Measurements from ENCODE around the gene CFD.

The CFD gene

DNA sequence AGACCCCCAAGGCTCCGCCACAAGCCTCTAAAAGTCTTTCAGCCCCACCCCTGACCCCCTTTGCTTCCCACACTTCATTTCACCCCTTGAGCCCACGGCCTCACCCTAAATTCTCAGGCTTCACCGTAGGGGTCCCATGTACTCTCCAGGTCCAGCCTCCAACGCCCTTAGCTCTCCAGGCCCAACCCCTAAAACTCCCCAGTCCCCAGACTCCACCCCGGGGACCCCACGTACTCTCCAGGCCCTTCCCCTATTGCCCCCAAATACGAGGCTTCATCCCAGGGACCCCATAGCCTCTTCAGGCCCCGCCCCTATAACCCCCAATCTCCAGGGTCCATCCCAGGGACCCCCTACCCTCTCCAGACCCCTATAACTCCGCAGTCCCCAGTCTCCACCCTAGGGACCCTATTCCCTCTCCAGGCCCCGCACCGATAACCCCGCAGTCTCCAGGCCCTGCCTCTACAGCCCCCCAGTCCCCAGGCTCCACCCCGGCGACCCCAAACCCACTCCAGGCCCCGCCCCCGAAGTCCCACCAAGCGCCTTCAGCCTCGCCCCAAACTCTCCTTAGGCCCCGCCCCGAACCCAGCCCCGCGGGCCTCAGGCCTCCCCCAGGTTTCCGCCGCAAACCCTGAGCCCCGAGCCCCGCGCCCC, 32.9 kb downstream of the CFD start:
- ChIA-PET CTCF (interaction anchor here (1.0 to 1.8 kb wide), 3 partner anchors 15 to 36 kb away, joined by 3 to 8 read pairs (median 3); no protein-coding TSS in a partner anchor), POLR2A (interaction anchor here (2.1 kb wide), 1 partner anchor 13 kb away, joined by 7 read pairs; no protein-coding TSS in a partner anchor)
- H3K4me3 ChIP-seq (ENCODE audit: low read depth, low read length): peak overlapping the region; percentile 80
- TF ChIP-seq, protein P1, sequence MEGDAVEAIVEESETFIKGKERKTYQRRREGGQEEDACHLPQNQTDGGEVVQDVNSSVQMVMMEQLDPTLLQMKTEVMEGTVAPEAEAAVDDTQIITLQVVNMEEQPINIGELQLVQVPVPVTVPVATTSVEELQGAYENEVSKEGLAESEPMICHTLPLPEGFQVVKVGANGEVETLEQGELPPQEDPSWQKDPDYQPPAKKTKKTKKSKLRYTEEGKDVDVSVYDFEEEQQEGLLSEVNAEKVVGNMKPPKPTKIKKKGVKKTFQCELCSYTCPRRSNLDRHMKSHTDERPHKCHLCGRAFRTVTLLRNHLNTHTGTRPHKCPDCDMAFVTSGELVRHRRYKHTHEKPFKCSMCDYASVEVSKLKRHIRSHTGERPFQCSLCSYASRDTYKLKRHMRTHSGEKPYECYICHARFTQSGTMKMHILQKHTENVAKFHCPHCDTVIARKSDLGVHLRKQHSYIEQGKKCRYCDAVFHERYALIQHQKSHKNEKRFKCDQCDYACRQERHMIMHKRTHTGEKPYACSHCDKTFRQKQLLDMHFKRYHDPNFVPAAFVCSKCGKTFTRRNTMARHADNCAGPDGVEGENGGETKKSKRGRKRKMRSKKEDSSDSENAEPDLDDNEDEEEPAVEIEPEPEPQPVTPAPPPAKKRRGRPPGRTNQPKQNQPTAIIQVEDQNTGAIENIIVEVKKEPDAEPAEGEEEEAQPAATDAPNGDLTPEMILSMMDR (IDR thresholded peaks at IDR 0.05; ENCODE audit: insufficient read depth, low read length, missing control alignments): no peak
- no peak for DNase-seq (ENCODE audit: low read depth, low spot score)

DNA sequence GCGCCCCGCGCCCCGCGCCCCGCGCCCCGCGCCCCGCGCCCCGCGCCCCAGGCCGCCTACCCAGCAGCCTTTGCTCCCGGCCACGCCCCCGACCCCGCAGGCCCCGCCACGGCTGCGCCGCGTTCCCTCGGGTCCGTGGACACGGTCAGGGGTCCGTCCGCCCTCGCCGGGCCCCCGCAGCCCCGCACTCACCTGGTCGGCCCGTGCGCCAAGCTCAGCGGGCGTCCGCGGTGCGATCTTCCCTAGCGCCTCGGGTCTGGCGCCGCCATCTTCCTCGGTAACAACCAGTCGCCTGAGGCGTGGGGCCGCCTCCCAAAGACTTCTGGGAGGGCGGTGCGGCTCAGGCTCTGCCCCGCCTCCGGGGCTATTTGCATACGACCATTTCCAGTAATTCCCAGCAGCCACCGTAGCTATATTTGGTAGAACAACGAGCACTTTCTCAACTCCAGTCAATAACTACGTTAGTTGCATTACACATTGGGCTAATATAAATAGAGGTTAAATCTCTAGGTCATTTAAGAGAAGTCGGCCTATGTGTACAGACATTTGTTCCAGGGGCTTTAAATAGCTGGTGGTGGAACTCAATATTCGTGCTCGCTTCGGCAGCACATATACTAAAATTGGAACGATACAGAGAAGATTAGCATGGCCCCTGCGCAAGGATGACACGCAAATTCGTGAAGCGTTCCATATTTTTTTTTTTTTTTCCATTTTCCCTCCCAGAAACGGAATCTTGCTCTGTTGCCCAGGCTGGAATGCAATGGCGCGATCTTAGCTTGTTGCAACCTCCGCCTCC, 33.6 kb downstream of the CFD start, which contains the start of the genes MED16 and RNU6-9:
Gene MED16 (minus strand): TSS at position 294 of the 796 bp plus-strand sequence. CDS start 2,056 bp downstream, outside the sequence.
Gene RNU6-9 (plus strand): TSS at position 591 of the 796 bp plus-strand sequence.
- TF ChIP-seq, protein P1 (IDR thresholded peaks at IDR 0.05; ENCODE audit: insufficient read depth, low read length, missing control alignments): no peak
- DNase-seq (ENCODE audit: low read depth, low spot score): peak; percentile 49
- H3K4me3 ChIP-seq (ENCODE audit: low read depth, low read length): peak within 1 kb of the TSS; percentile 80
- POLR2A ChIA-PET: interaction anchor here (1.0 to 2.1 kb wide), 2 partner anchors 14 to 29 kb away, joined by 3 to 7 read pairs; no protein-coding TSS in a partner anchor
- CTCF ChIA-PET: interaction anchor here (0.8 to 1.8 kb wide), 5 partner anchors 14 to 124 kb away, joined by 3 to 8 read pairs (median 3); no protein-coding TSS in a partner anchor

DNA sequence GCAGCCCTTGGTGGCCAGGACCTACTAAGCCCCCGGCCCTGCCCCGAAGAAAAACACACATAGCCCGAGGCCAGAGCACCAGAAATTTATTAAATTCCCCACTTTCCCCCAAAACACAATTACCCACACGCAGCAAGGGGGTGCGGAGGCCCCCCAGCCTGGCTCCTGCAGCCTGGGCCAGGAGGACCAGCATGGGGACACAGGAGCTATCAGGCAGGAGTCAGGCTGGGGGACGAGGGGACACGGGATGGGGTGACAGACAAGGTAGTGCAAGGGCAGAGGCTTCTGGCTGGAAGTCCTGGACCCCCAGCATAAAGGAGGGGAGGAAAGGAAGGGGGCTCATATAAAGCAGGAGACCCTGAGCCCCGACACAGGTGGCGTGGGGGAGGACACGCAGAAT, 37.0 kb downstream of the CFD start:
- ChIA-PET CTCF (interaction anchor here (1.2 to 1.3 kb wide), 2 partner anchors 17 to 88 kb away, joined by 3 to 4 read pairs; partner anchors contain the start of gene WDR18), POLR2A (no interaction called here)
- TF ChIP-seq, protein P1 (IDR thresholded peaks at IDR 0.05; ENCODE audit: insufficient read depth, low read length, missing control alignments): no peak
- no peak for DNase-seq (ENCODE audit: low read depth, low spot score)
- H3K4me3 ChIP-seq (ENCODE audit: low read depth, low read length): no peak overlapping the region

DNA sequence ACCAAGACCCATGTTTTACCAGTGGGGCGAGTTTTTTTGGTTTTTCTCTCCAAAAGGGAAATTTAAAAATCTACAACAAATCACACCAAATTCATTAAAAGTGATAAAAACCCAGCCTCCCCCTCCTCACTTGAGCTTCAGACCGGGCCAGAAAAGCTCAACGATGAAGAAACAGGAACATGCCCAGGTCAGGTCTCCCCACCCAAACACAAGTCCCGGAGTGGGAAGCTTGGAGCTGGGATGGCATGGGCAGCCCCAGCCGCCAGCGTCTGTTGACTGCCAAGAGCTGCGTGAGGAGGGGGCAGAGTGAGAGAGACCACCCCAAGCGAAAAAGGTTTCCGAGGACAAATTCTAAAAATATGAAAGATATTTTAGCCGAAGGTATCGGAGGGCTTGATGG, 37.5 kb downstream of the CFD start:
- CTCF ChIA-PET: interaction anchor here (1.2 to 1.3 kb wide), 3 partner anchors 18 to 87 kb away, joined by 3 to 4 read pairs (median 3); partner anchors contain the start of gene WDR18
- H3K4me3 ChIP-seq (ENCODE audit: low read depth, low read length): no peak overlapping the region
- TF ChIP-seq, protein P1 (IDR thresholded peaks at IDR 0.05; ENCODE audit: insufficient read depth, low read length, missing control alignments): no peak
- no peak for DNase-seq (ENCODE audit: low read depth, low spot score)
- POLR2A ChIA-PET: no interaction called here

DNA sequence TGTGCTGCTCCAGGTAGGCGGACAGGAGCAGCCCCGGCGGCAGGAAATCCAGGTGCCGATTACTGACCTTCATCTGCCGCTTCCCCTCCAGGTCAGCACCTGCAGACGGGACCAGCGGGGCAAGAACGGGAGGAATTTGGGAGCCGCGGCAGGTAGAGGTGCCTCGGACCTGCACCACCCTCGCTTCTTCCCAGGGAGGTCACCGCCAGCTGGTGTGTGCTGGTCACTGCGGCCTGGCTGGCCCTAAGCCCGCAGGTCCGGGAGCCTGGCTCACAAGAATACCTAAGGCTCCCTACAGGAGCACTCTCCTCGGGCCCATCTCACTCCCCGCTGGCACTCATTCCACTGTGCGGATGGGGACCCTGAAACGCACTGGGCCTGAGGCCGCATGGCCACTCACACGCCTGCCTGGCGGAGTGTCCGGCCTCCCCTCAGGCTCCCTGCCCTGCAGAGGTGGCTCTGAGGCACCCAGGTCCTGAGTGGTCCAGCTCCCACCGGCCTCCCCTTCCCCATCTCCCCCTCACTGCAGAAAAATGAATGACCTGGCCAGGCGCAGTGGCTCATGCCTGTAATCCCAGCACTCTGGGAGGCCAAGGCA, 38.1 kb downstream of the CFD start:
- TF ChIP-seq, protein P1 (IDR thresholded peaks at IDR 0.05; ENCODE audit: insufficient read depth, low read length, missing control alignments): peak; percentile 5
- POLR2A ChIA-PET: no interaction called here
- no peak overlapping the region for H3K4me3 ChIP-seq (ENCODE audit: low read depth, low read length)
- CTCF ChIA-PET: interaction anchor here (1.2 to 1.3 kb wide), 3 partner anchors 18 to 102 kb away, joined by 3 read pairs; no protein-coding TSS in a partner anchor
- no peak for DNase-seq (ENCODE audit: low read depth, low spot score)
